Hypothalamus (tissue), 51 donors: Measurements from ENCODE around the gene LPAR3.

Source experiments
- DNase-seq, 51 donors: peaks; one replicate each; lab custom pipeline; 2025; lab: John Stamatoyannopoulos, UW

LPAR3 gene

DNA sequence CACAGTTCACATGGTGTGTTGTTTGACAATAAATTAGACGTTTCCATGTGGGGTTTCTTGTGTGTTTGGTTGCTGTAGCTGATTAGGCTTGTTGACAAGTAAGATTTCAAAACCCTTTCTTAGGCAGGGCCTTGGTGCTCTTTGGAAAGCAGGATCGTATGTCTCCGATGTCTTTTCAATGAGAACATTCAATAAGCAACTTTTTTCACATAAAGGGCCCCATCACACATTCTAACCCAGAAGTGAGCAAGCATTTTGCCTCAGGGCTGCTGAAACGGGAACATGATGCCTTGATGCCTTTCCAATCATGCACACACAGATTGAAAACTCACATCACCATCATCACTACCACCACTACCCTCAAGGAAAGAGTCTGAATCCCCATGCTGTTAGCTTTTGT is 33.1 kb downstream of the LPAR3 start:
- DNase-seq, result no peak

DNA sequence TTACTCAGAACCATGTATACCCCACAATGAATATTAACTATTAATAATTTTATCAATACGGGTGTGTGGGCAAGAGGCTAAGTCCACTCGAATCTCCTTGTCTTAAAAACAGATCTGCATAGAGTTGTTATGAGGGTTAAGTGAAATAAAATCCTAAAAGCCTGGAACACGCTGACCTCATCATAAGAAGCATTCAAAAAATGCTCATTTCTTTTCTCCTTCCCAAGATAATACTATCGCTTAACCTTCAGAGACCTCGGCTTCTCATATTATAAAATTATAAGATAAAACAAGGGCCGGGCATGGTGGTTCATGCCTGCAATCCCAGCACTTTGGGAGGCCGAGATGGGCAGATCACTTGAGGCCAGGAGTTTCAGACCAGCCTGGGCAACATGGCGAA is 35.1 kb downstream of the LPAR3 start:
- DNase-seq, result no peak

DNA sequence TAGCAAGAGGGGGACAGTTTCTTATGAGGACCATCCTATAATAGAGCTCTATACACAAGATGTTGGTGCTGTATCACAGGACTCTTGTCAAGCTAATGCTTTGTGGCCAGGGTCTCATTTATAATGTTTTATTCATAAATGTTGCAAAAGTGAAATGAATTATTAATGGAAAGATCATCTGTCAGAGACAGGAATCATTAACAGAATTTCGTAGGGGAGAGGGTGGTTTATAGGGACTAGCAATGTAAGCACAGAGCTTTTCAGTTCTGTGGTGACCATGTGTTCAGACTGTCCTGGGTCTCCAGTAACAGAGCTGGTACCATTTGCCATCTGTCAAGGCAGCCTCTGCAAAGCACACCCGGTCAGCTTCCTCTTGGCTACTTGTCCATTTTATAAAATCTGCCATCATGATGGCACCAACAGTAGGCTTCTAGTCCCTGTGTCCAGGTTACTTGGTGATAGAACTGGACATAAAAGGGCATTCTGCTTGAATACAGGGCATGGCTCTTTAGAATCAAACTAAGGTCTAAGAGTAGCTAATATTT is 36.2 kb downstream of the LPAR3 start:
- no peak for DNase-seq

DNA sequence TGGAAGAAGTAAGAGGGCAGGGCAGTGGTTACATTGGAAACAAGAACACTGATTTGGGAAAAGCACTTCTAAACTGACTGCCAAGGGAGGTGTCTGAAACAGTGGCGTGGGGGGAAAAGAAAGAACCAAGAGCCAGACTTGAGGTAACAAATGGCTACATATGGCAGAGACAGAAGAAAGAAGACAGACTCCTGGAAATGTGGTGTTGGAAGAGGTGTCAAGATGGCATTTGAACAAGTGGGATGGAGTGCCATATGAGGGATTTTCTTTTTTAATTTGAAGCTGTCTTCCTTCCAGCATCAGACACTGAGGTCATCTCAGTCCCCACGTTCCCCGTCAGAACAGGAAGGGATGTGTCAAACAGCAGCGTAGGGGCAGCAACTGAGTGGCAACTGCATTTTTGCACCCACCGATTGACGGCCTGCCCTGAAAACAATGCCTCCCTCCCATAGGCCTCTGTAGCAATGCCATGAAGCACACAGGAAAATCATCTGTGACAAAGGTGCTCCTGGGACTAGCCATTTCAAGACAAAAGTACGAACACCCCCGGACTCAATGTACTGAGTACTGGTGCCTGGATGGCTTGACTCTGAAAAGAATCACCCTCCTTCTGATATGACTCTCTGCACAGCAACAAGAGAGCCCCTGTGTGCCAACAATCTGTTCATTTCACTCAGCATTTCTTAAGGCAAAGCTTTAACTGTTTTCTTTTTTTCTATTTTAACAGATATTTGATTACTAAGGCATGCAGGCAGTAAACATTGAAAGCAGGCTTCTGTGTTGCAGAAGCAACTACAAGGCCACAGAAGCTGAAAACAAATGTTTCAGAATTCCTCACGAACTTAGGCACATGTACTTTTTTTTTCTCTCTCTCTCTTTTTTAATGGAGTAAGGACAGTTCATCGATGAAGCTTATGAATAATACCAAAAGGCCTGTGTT is 37.0 kb downstream of the LPAR3 start:
- peak in 1 of 51 donors; percentile 38 for DNase-seq

DNA sequence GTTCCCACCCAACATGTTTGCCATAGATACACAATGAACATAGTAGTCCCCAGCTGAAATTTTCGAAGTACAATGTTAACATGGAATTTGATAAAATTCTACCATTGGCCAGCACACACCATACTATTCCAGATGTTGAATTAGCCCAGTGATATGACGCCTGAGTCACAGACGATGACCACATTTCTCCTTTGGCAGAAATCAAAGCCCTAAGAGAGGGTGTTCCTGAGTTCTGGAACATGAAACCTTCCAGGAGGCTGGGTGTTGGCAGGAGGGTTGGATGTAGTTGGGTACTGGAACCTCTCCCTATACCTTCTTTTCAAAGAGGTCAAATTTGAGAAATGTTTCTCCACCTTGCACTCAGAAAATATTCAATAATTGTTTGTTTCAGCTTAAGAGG is 37.8 kb downstream of the LPAR3 start:
- no peak for DNase-seq

DNA sequence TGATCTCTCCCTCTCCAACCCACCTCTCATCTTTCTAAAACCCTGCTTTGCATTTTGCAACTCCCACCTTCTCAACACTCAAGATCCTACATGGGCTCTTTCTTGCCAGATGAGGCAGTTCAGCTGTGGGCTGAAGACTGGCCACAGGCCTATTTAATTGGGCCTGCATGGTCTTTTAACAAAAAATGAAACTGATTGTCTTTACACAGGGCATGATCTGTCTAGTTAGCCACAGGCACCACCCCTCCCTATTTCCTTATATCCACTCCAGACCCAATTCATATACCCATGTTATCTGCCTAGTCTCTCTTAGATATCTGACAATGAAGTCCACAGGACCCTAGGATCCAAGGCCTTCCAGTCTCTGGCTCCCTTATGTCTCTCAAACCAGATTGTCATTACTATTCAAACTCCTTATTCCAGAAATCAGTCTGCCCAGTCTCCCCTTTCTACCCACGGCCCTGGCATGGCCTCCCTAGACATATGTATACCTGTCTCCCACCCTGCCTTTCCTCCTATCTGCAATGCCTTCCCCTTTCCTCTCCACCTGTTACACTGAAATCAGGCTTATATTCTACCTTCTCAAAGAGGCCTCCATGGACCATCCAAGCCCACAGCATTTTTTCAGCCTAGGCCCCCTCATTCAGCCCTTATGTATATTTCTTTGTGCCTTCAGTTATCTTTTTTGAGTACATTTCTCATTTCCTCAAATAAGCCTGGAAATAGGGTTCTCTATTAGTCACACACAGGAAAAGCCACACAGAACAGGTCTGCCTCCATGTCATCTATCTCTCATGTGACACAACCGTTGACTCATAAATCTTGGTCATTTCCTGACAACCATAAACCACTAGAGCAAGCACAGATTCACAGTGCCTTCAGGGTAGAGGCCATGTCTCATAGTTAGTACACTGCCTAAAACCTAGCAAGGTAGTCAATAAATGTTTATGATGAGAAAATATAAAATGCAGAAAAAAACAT is 39.0 kb downstream of the LPAR3 start:
- no peak for DNase-seq

DNA sequence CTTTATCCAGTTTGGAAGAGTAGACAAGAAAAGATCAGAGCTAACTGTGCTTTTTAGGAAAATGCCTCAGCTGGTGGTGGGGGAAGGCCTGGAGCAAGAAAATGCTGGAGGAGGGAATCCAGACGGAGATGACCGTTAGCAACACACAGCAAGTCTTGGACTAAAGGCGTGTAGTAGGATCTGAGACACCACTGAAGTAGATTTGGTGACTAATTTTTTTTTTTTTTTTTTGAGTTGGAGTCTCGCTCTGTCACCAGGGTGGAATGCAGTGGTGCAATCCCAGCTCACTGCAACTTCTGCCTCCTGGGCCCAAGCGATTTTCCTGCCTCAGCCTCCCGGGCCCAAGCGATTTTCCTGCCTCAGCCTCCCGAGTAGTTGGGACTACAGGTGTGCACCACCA is 41.2 kb downstream of the LPAR3 start:
- peak in 1 of 51 donors; percentile 8 for DNase-seq

DNA sequence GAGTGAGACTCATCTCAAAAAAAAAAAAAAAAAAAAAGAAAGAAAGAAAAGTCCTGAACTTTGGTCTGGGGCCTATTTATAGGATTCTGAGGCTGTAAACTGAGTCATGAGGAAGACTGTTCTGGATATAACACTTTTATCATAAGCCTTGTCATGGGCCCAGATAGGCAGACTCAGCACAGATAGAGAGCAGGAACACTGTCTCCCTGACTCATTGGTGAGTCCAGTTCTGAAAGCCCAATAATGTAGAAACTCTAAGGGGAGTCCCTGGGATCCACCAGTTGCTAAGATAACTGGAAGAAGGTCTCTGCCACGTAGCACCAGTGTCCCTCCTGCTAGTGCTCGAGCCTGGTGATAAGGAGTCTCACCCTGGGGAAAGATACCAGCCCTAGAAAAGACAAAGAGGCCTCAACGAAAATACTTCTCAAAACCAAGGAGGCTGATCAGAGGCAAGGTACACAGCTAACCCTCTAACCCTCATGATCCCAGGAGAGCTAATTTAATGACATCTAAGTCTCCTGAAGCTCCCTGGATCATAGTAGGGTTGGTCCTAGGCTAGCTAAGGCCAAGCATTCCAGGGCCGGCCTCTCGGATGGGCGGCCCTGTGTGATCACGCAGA is 43.5 kb downstream of the LPAR3 start:
- no peak for DNase-seq

DNA sequence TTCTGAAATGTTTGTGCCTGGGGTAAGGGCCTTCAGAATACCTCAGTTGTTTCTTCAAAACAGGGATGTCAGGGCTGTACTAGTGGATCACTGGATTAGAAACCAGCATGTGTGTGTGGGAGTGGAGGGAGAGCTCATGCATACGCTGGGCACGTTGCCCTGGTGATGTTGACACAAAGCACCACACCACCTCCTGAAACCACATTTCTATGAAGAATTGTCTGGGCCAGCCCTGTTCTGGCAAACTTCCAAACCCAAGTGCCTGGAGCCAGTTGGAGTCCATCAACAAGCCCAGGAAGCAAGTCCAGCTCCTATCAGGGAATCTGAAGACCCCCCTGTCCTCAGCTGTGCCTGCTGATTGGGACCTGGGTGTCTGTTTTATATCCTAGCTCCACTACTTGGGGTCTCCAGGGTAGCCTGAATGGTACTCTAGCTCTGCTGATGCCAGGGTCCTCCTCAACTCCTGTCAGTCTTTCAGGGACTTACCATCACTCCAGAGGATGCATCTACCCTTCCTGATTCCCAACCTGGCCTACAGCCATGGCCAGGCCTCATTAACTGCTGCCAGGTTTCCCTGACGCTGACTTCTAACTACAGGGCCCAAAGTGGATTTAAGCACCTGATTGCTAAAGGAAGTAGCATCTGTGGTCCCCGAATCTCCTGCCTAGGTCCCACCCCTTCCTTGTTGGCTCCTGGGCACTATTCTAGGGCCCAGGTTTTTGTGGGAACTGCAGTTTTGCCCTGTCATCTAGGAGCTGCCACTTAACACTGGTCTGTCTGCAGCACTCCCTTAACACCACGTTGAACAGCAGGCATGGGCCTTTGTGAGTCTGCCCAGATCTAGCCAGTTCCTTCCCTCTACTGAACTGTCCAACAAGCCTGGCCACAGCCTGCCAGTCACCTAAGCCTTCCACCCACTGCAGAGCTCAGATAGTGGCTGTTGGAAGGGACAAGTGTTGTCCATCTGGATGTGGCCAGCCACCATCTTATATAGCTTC is 45.5 kb downstream of the LPAR3 start:
- peak in 13 of 51 donors; percentile 1 to 60 (median 13) for DNase-seq

DNA sequence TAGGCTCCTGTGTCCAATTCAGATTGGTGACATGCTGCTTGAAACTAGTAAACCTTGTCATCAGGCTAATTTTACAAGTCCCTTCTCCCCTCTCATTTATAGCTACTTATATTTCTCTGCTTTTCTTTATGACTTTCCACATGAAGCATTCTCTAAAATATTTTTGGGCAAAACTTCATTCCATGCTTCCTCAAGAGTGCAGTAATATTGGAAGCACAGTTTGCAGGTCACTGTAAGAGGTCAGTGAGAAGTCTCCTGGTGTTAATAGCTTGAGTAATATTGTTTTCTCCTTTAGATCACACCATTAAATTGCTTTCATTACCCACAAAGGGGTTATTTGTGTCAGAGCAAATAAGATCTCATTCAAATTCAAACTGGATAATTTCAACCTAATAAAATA is 46.6 kb downstream of the LPAR3 start:
- no peak for DNase-seq

DNA sequence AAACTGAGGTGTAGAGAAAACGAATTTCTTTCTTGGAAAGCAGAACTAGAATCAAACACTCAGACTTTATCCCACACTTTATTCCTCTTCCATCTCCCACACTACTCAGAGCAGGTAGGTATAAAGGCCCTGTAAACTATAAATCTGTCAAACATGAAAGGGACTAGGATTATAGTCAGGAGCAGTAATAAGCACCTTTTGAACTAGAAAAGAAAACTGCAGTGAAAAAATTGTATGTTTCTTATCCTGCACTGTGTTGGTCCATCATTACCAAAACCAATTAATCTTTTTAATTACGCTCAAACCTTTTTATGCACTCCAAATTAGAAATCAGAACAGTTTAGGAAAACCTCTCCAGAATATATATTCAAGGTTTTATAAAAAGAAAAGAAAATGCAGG is 47.6 kb downstream of the LPAR3 start:
- no peak for DNase-seq

DNA sequence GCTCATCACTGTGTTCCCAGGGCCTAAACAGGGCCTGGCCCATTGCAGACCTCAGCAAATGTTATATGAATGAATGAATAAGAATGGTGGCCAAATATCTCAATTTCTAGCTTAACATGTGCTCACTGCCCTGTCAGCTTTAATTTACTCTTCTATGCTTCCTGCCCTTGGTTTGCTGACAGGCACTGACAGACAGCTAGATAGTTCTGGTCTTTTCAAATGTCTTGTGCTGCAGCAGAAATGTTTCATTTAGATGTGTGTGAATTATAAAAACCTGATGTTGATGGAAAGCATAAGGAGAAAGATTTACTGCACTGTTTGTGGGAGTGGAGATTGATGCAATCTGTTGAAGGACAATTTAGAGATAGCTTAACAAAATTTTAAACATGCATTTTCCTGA is 48.9 kb downstream of the LPAR3 start:
- DNase-seq, result no peak

DNA sequence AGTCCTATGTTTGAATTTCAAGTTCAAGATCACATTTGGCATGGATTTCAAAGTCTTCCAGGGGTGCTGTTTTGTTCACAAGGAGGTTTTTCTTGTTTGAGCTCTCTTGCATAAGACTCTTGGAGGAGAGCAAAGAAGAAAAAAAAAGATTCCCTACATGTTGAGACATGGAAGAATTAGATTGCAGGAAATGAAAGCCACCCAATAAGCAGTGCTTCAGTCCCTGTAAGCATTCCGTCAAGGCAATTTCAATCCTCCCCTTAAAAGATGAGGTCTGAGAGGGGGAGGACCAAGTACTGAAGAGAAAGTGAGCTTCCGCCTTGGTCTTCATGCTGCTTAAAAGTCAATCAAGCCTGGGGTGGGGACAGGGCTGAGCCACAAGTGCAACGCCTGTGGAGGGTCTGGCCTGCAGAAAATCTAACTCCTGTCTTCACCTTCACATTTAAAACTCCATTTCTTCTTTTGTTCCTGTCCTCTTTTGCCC is 50.2 kb downstream of the LPAR3 start:
- DNase-seq, result no peak

DNA sequence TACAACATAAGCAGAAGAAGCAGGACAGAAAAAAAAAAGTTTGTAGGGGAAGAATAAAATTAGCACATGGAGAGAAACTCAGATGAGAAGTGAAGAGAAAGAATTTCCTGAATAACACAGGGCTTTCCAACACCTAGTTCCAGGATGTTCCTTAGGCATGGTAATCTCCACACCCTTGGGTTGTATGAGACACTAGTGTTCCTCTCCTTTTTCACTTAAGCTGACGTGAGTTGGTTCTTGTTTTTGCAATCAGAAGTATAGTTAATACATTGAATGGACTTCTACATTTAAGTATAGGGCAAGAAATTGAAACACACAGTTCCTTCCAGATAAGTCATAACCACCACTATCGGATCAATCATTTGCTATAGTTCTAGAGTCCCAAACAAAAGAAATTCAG is 51.0 kb downstream of the LPAR3 start:
- no peak for DNase-seq

DNA sequence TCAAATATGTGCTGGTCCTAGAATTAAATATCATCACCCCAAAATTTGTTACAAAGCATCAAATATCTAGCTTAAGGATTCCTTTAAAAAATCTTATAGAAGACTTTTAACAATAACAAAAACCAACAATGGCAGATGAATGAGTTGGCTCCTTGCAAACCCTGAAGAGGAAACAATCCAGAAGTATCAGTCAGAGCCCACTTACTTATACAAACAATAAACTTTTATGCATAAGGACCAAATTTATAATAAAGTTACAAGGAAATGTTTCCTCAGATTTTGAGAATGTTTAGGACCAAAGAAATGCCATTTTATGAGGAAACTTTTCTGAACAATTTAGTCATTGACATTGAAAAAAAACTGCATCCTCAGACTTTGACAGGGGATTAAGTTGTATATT is 52.7 kb downstream of the LPAR3 start:
- no peak for DNase-seq

DNA sequence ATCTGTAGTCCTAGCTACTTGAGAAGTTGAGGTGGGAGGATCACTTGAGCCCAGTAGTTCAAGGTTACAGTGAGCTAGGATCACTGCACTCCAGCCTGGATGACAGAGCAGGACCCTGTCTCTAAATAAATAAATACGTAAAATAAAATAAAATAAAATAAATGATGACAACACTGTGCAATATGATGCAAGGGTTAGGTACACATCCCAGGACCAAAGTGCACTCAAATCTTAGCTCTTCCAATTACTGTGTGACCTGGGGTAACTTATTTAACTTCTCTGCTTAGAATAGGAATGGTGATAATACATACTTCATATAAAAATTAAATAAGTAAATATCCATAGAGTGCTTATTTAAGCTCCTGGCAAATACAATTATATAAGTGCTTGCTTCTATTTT is 53.5 kb downstream of the LPAR3 start:
- DNase-seq, result no peak

DNA sequence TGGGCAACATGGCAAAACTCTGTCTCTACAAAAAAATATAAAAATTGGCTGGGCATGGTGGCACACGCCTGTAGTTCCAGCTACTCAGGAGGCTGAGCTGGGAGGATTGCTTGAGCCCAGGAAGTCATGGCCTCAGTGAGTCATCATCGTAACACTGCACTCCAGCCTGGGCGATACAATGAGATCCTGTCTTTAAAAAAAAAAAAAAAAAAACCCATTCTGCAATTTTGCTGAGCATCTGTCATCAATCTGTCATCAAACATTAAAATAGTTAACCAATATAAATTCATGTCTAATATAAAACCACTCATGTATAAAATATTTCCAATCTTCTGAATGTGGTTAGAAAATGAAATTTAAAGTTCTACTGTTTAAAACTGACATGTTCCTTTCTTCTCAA is 56.9 kb downstream of the LPAR3 start:
- no peak for DNase-seq

DNA sequence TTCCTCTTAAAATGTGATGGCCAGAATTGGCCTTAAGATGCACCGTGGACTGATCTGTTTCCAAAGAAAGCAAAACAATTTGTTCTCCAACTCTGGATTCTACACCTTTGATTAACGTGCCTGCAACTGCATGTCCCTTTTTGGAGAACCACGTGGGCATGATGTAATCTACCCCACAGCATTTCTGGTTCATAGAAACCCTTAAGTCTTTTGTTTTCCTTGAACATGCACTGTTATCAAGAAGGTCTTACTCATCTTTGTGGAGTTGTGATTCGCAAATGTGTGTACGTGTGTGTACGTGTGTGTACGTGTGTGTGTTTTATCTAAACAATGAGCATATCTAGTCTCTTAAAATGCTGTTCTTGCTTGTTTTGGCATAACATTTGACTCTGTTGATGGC is 57.8 kb downstream of the LPAR3 start:
- no peak for DNase-seq

DNA sequence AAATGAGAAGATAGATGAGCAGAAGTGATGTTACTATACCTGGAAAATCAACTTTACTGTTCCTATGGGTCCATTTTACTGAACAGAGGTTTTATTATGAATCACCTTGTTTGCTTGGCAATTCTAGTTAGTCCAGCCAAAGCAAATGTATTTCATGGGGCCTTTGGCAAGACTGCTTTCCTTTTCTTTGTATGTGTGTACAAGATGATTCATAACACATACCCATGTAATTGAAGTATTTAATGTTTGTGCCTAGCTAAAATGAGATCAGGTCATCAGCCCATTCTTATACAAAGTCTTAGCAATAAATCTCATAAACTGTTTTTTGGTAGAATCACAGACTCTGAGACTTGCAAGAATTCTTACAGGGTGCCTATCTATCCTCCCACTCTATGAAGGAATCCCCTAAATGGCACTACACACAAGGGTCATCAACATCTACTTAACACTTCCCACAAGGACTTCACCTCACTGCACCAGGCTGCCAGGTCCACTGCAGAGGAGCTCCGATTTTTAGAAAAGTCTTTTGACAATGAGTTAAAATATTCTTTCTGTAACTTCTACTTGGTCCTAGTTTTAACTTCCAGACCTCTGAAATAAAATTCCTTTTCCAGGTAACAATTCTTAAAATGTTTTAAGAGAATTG is 58.5 kb downstream of the LPAR3 start:
- DNase-seq, result no peak
